ENCODE data around the gene CNPY4. TPM values are rescaled to one million over a fixed set of nuclear protein-coding genes. Genes with fewer than 3 reads are reported as not detected.

The CNPY4 gene
- total RNA-seq, 1 donor = 25.4 TPM

DNA sequence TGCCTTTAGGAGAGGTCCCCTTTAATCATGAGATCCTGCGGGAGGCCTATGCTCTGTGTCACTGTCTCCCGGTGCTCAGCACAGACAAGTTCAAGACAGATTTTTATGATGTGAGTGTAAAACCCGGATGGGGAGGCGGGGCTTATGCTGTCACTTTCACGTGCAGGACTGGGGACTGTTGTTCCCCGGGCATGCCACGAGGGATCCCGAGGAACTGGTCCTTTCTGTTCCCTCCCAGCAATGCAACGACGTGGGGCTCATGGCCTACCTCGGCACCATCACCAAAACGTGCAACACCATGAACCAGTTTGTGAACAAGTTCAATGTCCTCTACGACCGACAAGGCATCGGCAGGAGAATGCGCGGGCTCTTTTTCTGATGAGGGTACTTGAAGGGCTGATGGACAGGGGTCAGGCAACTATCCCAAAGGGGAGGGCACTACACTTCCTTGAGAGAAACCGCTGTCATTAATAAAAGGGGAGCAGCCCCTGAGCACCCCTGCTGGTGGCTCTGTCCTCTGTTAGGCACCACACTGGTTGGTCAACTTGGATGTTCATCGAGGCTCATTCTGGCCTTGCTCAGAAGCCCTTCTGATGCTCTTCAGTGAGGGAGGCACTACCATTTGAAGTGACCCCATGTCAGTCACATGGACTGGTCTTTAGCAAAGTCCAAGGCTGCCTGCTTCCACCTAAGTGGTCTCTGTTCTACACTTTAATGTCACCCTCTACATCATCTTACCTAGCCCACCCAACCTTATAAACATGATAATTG is 27.8 kb upstream of the CNPY4 start:
- no peak for TF ChIP-seq CTCF (IDR thresholded peaks at IDR 0.05; ENCODE audit: insufficient read depth, low read length)
- no peak for DNase-seq (ENCODE audit: low read depth)

GRCh38 chr7:100093054-100093453 is 26.4 kb upstream of the CNPY4 start:
- no peak for DNase-seq (ENCODE audit: low read depth)
- TF ChIP-seq CTCF (IDR thresholded peaks at IDR 0.05; ENCODE audit: insufficient read depth, low read length) = no peak
- no peak overlapping the region for H3K4me3 ChIP-seq (ENCODE audit: low read depth, low read length)

More for the DNA sequence above, 27.8 kb upstream of the CNPY4 start:
- H3K4me3 ChIP-seq (ENCODE audit: low read depth, low read length) = no peak overlapping the region

DNA sequence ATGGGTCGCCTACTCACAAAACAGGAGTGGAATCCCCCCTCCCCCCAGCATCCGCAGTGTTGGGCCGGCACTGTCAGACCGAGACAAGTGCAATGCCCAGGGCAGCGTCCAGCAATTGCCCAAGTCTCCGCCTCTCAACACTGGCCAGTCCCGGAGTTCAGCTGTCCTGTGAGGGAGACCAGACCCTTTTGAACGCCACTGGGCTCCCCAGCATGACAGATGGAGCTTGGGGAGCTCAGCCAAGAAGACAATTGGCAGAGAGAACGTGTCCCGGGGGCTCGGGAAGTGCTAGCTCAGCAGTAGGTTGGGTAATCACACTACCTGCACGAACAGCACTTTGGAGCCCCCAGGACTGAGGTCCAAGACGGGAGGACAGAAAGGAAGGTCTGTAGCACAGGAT is 25.9 kb upstream of the CNPY4 start:
- no peak for TF ChIP-seq CTCF (IDR thresholded peaks at IDR 0.05; ENCODE audit: insufficient read depth, low read length)
- no peak for DNase-seq (ENCODE audit: low read depth)
- no peak overlapping the region for H3K4me3 ChIP-seq (ENCODE audit: low read depth, low read length)

DNA sequence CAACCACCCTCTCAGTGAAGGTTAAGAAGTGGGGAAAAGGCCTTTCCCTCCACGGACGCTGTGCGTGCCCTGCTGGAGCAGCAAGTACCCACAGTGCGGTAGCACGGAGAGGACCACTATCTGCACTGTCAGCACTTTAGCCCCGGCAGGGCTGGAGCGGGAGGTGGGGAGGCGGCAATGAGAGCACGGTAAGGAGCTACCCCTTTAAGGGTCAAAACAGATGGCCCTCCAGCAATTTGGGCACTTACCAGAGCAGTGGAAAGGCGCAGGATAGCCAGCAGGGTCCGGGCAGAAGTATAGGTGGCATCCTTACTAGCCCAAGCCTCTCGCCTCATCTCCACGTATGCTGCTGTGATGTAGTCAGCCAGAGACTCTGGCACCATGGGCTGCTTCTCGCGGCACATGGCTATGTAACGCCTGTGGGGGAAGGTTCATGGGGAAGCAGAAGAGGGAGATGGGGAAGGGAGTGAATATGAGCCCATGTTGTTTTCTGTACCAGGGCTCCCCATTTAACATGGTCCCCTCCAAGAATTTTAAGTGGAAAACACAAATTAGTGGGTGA is 25.4 kb upstream of the CNPY4 start:
- DNase-seq (ENCODE audit: low read depth) = no peak
- no peak overlapping the region for H3K4me3 ChIP-seq (ENCODE audit: low read depth, low read length)
- TF ChIP-seq CTCF (IDR thresholded peaks at IDR 0.05; ENCODE audit: insufficient read depth, low read length) = no peak

DNA sequence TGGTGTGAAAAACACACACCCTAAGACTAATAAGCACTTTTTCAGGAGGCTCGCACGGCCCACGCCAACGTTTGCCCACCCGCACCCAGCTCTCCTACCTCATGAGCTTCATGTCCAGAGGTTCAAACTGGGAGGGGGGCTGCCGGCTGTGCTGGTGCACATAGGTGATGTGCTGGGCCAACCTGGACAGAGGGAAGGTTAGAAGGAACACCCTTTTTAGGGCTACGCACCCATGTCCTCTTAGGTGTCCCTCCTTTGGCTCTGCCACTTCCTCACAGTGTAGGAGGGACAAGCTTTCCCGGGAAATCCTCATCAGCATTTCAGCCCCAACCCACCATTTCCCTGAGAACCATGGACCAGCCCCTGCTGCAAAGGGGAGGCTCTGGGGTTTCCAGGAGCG is 24.1 kb upstream of the CNPY4 start:
- DNase-seq (ENCODE audit: low read depth) = no peak
- H3K4me3 ChIP-seq (ENCODE audit: low read depth, low read length) = no peak overlapping the region
- TF ChIP-seq CTCF (IDR thresholded peaks at IDR 0.05; ENCODE audit: insufficient read depth, low read length) = no peak

DNA sequence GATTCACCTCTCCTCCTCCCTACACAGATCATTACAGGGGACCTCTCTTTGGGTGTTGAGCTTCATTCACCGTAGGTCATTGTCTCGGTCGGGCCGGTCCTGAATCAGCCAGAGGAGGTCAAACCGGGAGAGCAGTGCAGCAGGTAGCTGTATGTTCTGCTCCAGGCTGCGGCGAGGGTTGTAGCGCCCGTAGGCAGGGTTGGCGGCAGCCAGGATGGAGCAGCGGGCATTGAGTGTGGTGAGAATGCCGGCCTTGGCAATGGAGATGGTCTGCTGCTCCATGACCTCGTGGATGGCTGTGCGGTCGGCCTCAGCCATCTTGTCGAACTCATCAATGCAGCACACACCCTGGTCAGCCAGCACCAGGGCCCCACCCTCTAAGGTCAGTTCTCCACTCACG is 23.7 kb upstream of the CNPY4 start:
- no peak for TF ChIP-seq CTCF (IDR thresholded peaks at IDR 0.05; ENCODE audit: insufficient read depth, low read length)
- H3K4me3 ChIP-seq (ENCODE audit: low read depth, low read length) = no peak overlapping the region
- DNase-seq (ENCODE audit: low read depth) = no peak
